Progenitor cell of endocrine pancreas (in vitro differentiated cells): ENCODE measurements around the gene NEK8. TPM values are rescaled to one million over a fixed set of nuclear protein-coding genes. Genes with fewer than 3 reads are reported as not detected.
A peak's percentile ranks its signal among the peaks of the same experiment; 100 is the strongest.

ENCODE experiments used
- DNase-seq: peaks from one replicate; pipeline ENCODE4 v3.0.0; 2021; ENCODE audit warnings: low spot score; ENCODE audit not compliant: unreplicated experiment
- H3K27ac Mint-ChIP-seq: 2 replicates; pipeline ENCODE4 v1.8.0; 2021; ENCODE audit warnings: mild to moderate bottlenecking, moderate library complexity, mixed read lengths
- H3K27me3 Mint-ChIP-seq: 2 replicates; pipeline ENCODE4 v1.8.0; 2021; ENCODE audit warnings: mixed read lengths
- H3K36me3 Mint-ChIP-seq: 2 replicates; pipeline ENCODE4 v1.8.0; 2022; ENCODE audit warnings: mixed read lengths; ENCODE audit not compliant: insufficient read depth
- H3K4me1 Mint-ChIP-seq: 2 replicates; pipeline ENCODE4 v1.8.0; 2021; ENCODE audit warnings: low read depth, mixed read lengths
- H3K4me3 Mint-ChIP-seq: 2 replicates; pipeline ENCODE4 v1.8.0; 2021; ENCODE audit warnings: low read depth, mild to moderate bottlenecking, moderate library complexity, mixed read lengths
- H3K9me3 Mint-ChIP-seq: 2 replicates; pipeline ENCODE4 v1.8.0; 2021; ENCODE audit warnings: low read depth, mixed read lengths
- total RNA-seq: library from RNA; stranded (reverse); gene quantifications from 2 replicates; pipeline ENCODE4 v1.2.1, GENCODE V29; 2021
- TF ChIP-seq, protein P1 (sequence below): fragments of 200-600 bp; sonication (generic); IDR thresholded peaks from one replicate; pipeline ENCODE4 v1.5.0; 2021; ENCODE audit warnings: antibody characterized with exemption, mild to moderate bottlenecking; ENCODE audit not compliant: unreplicated experiment

The NEK8 gene
- total RNA-seq, 1 donor from 2014 or later: 15.4 TPM

DNA sequence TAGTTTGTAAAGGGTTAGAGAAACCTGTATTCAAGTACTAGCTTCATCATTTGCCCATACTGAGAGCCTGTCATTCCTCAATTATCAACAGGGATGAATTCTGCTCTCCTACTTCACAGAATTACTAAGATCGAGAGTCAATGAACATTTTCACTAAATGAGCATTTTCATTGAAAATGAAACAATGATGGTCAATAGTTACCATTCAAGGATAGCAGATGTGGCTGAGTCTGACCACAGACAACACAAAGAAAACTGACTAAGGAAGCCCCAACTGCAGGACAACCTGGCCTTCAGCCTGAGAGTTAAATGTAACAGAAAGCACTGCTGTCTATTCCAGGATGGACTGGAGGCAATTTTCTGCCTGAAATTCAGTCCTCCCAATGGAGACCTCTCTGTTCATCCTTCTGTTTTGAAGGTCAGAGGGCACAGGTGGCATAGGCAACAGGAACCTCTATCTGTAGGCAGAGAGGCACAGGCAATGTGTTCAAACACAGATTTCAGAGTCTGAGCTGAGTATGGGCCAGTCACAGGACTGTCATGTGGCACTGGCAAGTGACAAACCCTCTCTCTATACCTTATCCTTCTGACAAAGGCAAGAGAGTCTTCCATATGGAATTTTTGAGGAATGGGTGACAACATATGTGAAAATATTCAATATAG lies 34.7 kb downstream of the NEK8 start:
- no peak overlapping the region for H3K27ac Mint-ChIP-seq
- no peak overlapping the region for H3K4me3 Mint-ChIP-seq
- DNase-seq: no peak
- no peaks in the 10 kb centered on the region for H3K27me3 Mint-ChIP-seq
- TF ChIP-seq, protein P1, sequence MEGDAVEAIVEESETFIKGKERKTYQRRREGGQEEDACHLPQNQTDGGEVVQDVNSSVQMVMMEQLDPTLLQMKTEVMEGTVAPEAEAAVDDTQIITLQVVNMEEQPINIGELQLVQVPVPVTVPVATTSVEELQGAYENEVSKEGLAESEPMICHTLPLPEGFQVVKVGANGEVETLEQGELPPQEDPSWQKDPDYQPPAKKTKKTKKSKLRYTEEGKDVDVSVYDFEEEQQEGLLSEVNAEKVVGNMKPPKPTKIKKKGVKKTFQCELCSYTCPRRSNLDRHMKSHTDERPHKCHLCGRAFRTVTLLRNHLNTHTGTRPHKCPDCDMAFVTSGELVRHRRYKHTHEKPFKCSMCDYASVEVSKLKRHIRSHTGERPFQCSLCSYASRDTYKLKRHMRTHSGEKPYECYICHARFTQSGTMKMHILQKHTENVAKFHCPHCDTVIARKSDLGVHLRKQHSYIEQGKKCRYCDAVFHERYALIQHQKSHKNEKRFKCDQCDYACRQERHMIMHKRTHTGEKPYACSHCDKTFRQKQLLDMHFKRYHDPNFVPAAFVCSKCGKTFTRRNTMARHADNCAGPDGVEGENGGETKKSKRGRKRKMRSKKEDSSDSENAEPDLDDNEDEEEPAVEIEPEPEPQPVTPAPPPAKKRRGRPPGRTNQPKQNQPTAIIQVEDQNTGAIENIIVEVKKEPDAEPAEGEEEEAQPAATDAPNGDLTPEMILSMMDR: no peak
- H3K9me3 Mint-ChIP-seq: no peaks in the 10 kb centered on the region
- H3K4me1 Mint-ChIP-seq: no peaks in the 10 kb centered on the region
- H3K36me3 Mint-ChIP-seq: peaks cover 8% of the 10 kb centered on the region

DNA sequence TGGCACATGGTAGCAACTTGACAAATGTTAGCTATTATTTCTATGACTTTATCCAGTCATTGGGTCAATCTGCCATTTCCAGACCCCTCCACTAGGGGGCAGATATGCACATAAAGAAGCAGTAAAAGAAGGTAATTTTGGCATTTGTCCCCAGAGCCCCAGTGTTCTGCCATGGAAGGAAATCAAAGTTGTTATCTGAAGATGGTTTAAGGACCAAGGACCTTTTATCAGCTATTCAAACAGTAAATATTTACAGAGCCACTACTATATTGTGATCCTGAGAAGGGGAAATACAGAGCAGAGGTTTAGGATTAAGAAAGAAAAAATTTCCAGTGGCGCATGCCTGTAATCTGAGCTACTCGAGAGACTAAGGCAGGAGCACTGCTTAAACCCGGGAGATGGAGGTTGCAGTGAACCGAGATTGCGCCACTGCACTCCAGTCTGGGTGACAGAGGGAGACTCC lies 35.2 kb downstream of the NEK8 start:
- no peaks in the 10 kb centered on the region for H3K9me3 Mint-ChIP-seq
- no peaks in the 10 kb centered on the region for H3K27me3 Mint-ChIP-seq
- H3K36me3 Mint-ChIP-seq: peaks cover 8% of the 10 kb centered on the region
- TF ChIP-seq, protein P1: peak; percentile 92
- H3K4me3 Mint-ChIP-seq: no peak overlapping the region
- DNase-seq: peak; percentile 66
- H3K4me1 Mint-ChIP-seq: no peaks in the 10 kb centered on the region
- peak overlapping the region; percentile 17 for H3K27ac Mint-ChIP-seq

GRCh38 chr17:28765038-28765437 lies 36.5 kb downstream of the NEK8 start:
- TF ChIP-seq, protein P1: no peak
- Mint-ChIP-seq H3K36me3 (peaks cover 7% of the 10 kb centered on the region), H3K4me3 (no peak overlapping the region), H3K4me1 (no peaks in the 10 kb centered on the region), H3K27ac (peak overlapping the region; percentile 11), H3K27me3 (no peaks in the 10 kb centered on the region), H3K9me3 (no peaks in the 10 kb centered on the region)
- DNase-seq: no peak

- peaks cover 6% of the 10 kb centered on the region for H3K36me3 Mint-ChIP-seq
- no peak for DNase-seq
- no peaks in the 10 kb centered on the region for H3K9me3 Mint-ChIP-seq
- no peak overlapping the region for H3K4me3 Mint-ChIP-seq
- H3K4me1 Mint-ChIP-seq: peaks cover 8% of the 10 kb centered on the region
- no peak overlapping the region for H3K27ac Mint-ChIP-seq
- TF ChIP-seq, protein P1: no peak
- no peaks in the 10 kb centered on the region for H3K27me3 Mint-ChIP-seq
Observed at GRCh38 chr17:28773736-28774135, 45.1 kb downstream of the NEK8 start.

DNA sequence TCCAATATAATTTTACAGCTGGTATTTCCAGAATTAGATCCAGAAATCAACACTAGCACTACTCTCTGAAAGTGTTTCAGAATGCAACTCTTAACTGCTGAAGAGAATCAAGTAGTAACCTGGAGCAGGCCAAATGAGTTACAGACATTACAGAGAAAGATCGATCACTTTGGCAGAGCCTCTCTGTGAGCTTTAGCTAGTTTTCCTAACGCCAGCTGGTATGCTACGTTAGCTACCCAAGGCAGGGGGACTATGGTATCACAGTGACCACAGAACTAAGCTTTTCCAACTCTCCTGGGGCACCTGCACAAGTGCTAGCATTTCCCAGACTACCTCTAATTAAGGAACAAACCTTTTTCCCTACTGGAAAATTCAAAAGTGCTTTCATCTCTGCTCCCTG lies 45.6 kb downstream of the NEK8 start:
- peaks cover 8% of the 10 kb centered on the region for H3K4me1 Mint-ChIP-seq
- no peaks in the 10 kb centered on the region for H3K27me3 Mint-ChIP-seq
- H3K27ac Mint-ChIP-seq: peak overlapping the region; percentile 81
- no peak overlapping the region for H3K4me3 Mint-ChIP-seq
- H3K9me3 Mint-ChIP-seq: no peaks in the 10 kb centered on the region
- TF ChIP-seq, protein P1: no peak
- no peak for DNase-seq
- H3K36me3 Mint-ChIP-seq: peaks cover 11% of the 10 kb centered on the region
